IMR-90 (cell line): ENCODE measurements around the gene ADAMTS10. TPM values are rescaled to one million over a fixed set of nuclear protein-coding genes. Genes with fewer than 3 reads are reported as not detected.
"Not testable (repeated sequence)": the region's sequence is repeated elsewhere in the genome, so short reads cannot be mapped to it uniquely, and the experiment has no call there.

Source experiments
- ATAC-seq: fragments of 200-7000 bp; cut with Tn5 transposase; 2 replicates; pipeline ENCODE4 v1.9.1; 2020; ENCODE audit warnings: low read depth, mild to moderate bottlenecking, moderate library complexity
- BruUV-seq: library from RNA; stranded (reverse); fragments of 400-500 nt; replicated peaks from 2 replicates; lab custom pipeline; 2021; lab: Mats Ljungman, UMichigan
- CTCF ChIA-PET: fragments of 300-600 bp; formaldehyde crosslinking; extraction: SDS; loops from one replicate; lab custom pipeline; 2021; ENCODE audit warnings: antibody characterized with exemption; lab: Yijun Ruan, JAX
- POLR2A ChIA-PET: fragments of 300-600 bp; sonication (Branson Sonifier 250); formaldehyde crosslinking; loops from one replicate; lab custom pipeline; 2022; ENCODE audit warnings: antibody characterized with exemption; ENCODE audit not compliant: unreplicated experiment; lab: Charles Lee
- DNase-seq: peaks from one replicate; pipeline ENCODE4 v3.0.0; 2013
- H2AFZ ChIP-seq: replicated peaks from 2 replicates; pipeline ENCODE3; 2013; ENCODE audit warnings: low read length, mild to moderate bottlenecking; ENCODE audit not compliant: poor library complexity
- H2AK5ac ChIP-seq: 2 replicates; pipeline ENCODE4 v1.6.1; 2013; ENCODE audit warnings: low read depth, low read length, inconsistent platforms
- H2AK9ac ChIP-seq: replicated peaks from 2 replicates; pipeline ENCODE3; 2013; ENCODE audit warnings: mild to moderate bottlenecking, low read depth, low read length, moderate library complexity; ENCODE audit not compliant: poor library complexity
- H2BK120ac ChIP-seq: 2 replicates; pipeline ENCODE4 v1.6.1; 2013; ENCODE audit warnings: low read depth, low read length, inconsistent platforms
- H2BK15ac ChIP-seq: 3 replicates; pipeline ENCODE4 v1.6.1; 2013; ENCODE audit warnings: low read depth, low read length, inconsistent platforms
- H2BK20ac ChIP-seq: 2 replicates; pipeline ENCODE4 v1.6.1; 2013; ENCODE audit warnings: low read depth, mild to moderate bottlenecking, inconsistent platforms, low read length, moderate library complexity
- H2BK5ac ChIP-seq: 2 replicates; pipeline ENCODE4 v1.6.1; 2013; ENCODE audit warnings: mild to moderate bottlenecking, low read depth, low read length, inconsistent platforms; ENCODE audit not compliant: poor library complexity, severe bottlenecking
- H3K14ac ChIP-seq: replicated peaks from 2 replicates; pipeline ENCODE4 v1.6.1; 2013; ENCODE audit warnings: low read depth, low read length, inconsistent platforms
- H3K18ac ChIP-seq: 2 replicates; pipeline ENCODE4 v1.6.1; 2013; ENCODE audit warnings: low read depth, low read length, control low read depth
- H3K23ac ChIP-seq: 2 replicates; pipeline ENCODE4 v1.6.1; 2013; ENCODE audit warnings: low read depth, low read length, inconsistent platforms
- H3K27ac ChIP-seq: 2 replicates; pipeline ENCODE4 v1.5.1; 2013; ENCODE audit warnings: mild to moderate bottlenecking, control low read depth, low read length; ENCODE audit not compliant: insufficient read depth
- H3K27me3 ChIP-seq: 2 replicates; pipeline ENCODE4 v1.6.1; 2013; ENCODE audit warnings: low read length; ENCODE audit not compliant: control insufficient read depth, insufficient read depth
- H3K36me3 ChIP-seq: 2 replicates; pipeline ENCODE4 v1.6.1; 2013; ENCODE audit warnings: low read length, mixed read lengths; ENCODE audit not compliant: control insufficient read depth, insufficient read depth
- H3K4ac ChIP-seq: 2 replicates; pipeline ENCODE4 v1.6.1; 2013; ENCODE audit warnings: low read depth, low read length, inconsistent platforms
- H3K4me1 ChIP-seq: 2 replicates; pipeline ENCODE4 v1.6.1; 2013; ENCODE audit warnings: low read length, mixed read lengths; ENCODE audit not compliant: control insufficient read depth, insufficient read depth
- H3K4me2 ChIP-seq: 2 replicates; pipeline ENCODE4 v1.6.1; 2013; ENCODE audit warnings: low read depth, mild to moderate bottlenecking, control low read depth, low read length, moderate library complexity
- H3K4me3 ChIP-seq: 2 replicates; pipeline ENCODE4 v1.5.1; 2013; ENCODE audit warnings: low read depth, mild to moderate bottlenecking, control low read depth, low read length, moderate library complexity; ENCODE audit not compliant: insufficient read depth
- H3K56ac ChIP-seq: 2 replicates; pipeline ENCODE4 v1.6.1; 2013; ENCODE audit warnings: low read length, inconsistent platforms; ENCODE audit not compliant: insufficient read depth; ENCODE audit errors: extremely low read depth
- H3K79me1 ChIP-seq, 2 experiments: 2 replicates each; pipeline ENCODE4 v1.6.1; 2013; ENCODE audit warnings: low read length in 2 of 2, inconsistent platforms in 1 of 2, low read depth in 1 of 2
- H3K9ac ChIP-seq: 2 replicates; pipeline ENCODE4 v1.6.1; 2013; ENCODE audit warnings: low read depth, low read length, control low read depth
- H3K9me1 ChIP-seq: 2 replicates; pipeline ENCODE4 v1.6.1; 2013; ENCODE audit warnings: low read length, inconsistent platforms; ENCODE audit not compliant: insufficient read depth
- H3K9me3 ChIP-seq: 2 replicates; pipeline ENCODE4 v1.6.1; 2013; ENCODE audit warnings: low read length; ENCODE audit not compliant: control insufficient read depth, insufficient read depth
- H4K20me1 ChIP-seq: 2 replicates; pipeline ENCODE4 v1.6.1; 2013; ENCODE audit warnings: low read length, inconsistent platforms; ENCODE audit not compliant: insufficient read depth
- H4K5ac ChIP-seq: 2 replicates; pipeline ENCODE4 v1.6.1; 2013; ENCODE audit warnings: mild to moderate bottlenecking, low read depth, low read length, control low read depth
- H4K8ac ChIP-seq, 2 experiments: 2 replicates each; pipeline ENCODE4 v1.6.1; 2013; ENCODE audit warnings: low read depth in 2 of 2, low read length in 2 of 2, control low read depth in 1 of 2, inconsistent platforms in 1 of 2
- H4K91ac ChIP-seq: 2 replicates; pipeline ENCODE4 v1.6.1; 2013; ENCODE audit warnings: low read depth, low read length, inconsistent platforms; ENCODE audit not compliant: insufficient read depth
- WGBS, 2 experiments: methylation state at CpG; one replicate each; pipeline versions ENCODE4 v1.1.5 to v1.1.7; 2013; ENCODE audit warnings: missing lambda C conversion rate in 2 of 2; ENCODE audit not compliant: insufficient read length in 1 of 2; ENCODE audit errors: extremely low coverage in 2 of 2; 5-methylcytosine and 5-hydroxymethylcytosine counted together
- dilution Hi-C: fragments of 300-500 bp; cut with HindIII; formaldehyde crosslinking; loops from one replicate; pipeline ENCODE4 v1.14.3; 2018; ENCODE audit warnings: low sequenced_read_pairs; ENCODE audit not compliant: unreplicated experiment
- in situ Hi-C: fragments of 300-500 bp; cut with MboI; formaldehyde crosslinking; loops from 3 replicates; pipeline ENCODE4 v1.14.3; 2019; ENCODE audit warnings: low sequenced_read_pairs, inconsistent platforms, mixed read lengths
- intact Hi-C: fragments of 100-400 bp; cut with micrococcal nuclease; formaldehyde crosslinking; loops from 2 replicates; pipeline ENCODE4 v1.10.0; 2022
- polyA plus RNA-seq, 3 experiments: library from polyadenylated mRNA; depleted of rRNA; stranded (reverse); fragments of >200 nt; gene quantifications; 2 replicates each; pipeline ENCODE4 v1.2.3, GENCODE V29; 2012; ENCODE audit warnings: low replicate concordance in 1 of 3
- total RNA-seq: library from RNA; depleted of rRNA; stranded (reverse); fragments of >200 nt; gene quantifications from 2 replicates; pipeline ENCODE4 v1.2.3, GENCODE V29; 2012
- TF ChIP-seq, protein P1 (sequence below): fragments of 150-350 bp; IDR thresholded peaks from 2 replicates; pipeline ENCODE4 v1.6.1; 2017; ENCODE audit warnings: mild to moderate bottlenecking, antibody characterized with exemption, low read length, low read depth

ADAMTS10 gene
- total and polyA plus RNA-seq, 2 of the 4 experiments (the other 2 are of a cell fraction) = 3.4 to 11.5 TPM

DNA sequence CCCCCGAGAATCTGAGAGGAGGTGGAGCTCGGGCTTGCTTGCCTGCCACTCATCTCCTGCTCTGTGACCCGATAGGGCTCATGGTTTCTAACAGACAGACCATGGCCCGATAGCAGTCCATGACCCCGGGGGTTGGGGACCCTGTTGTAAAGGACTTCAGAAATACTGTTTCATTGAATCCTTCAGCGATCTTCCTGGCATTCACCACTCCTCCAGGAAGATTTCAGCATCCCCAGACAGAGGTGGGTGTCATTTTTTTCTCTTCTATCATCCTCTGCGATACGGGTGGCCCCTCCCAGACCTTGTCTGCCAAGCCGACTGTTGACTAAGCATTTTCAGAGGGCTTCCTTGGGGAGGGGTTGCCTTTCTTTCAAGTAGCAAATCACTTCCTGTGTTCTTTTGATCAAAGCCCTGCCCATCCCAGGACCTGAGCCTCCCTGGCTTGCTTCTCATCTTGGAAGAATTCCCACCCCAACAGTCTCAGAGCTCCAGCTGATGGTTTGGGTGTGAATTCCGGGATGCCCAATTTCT lies 35.0 kb downstream of the ADAMTS10 start (continued):
- TF ChIP-seq, protein P1, sequence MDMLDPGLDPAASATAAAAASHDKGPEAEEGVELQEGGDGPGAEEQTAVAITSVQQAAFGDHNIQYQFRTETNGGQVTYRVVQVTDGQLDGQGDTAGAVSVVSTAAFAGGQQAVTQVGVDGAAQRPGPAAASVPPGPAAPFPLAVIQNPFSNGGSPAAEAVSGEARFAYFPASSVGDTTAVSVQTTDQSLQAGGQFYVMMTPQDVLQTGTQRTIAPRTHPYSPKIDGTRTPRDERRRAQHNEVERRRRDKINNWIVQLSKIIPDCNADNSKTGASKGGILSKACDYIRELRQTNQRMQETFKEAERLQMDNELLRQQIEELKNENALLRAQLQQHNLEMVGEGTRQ = no peak

DNA sequence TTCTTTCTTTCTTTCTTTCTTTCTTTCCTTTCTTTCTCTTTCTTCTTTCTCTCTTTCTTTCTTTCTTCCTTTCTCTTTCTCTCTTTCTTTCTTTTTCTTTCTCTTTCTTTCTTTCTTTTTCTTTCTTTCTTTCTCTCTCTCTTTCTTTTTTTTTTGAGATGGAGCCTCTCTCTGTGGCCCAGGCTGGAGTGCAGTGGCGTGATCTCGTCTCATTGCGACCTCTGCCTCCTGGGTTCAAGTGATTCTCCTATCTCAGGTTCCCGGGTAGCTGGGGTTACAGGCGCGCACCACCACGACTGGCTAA lies 35.9 kb downstream of the ADAMTS10 start:
- intact Hi-C loops, dilution Hi-C loops, H2AK5ac ChIP-seq, H3K4me2 ChIP-seq, H3K9ac ChIP-seq, H2BK5ac ChIP-seq, H3K27me3 ChIP-seq, H4K91ac ChIP-seq, H3K4me3 ChIP-seq, ATAC-seq, H2BK15ac ChIP-seq, BruUV-seq, H2AK9ac ChIP-seq, CTCF ChIA-PET, POLR2A ChIA-PET, H3K36me3 ChIP-seq, H4K8ac ChIP-seq, H3K4ac ChIP-seq, H3K79me1 ChIP-seq, H3K9me3 ChIP-seq, H3K18ac ChIP-seq, H2BK20ac ChIP-seq, H2AFZ ChIP-seq, H3K23ac ChIP-seq, H3K14ac ChIP-seq, H4K5ac ChIP-seq, H2BK120ac ChIP-seq, H3K27ac ChIP-seq, DNase-seq, H4K20me1 ChIP-seq, H3K56ac ChIP-seq: not testable (repeated sequence)
- in situ Hi-C loops = loop anchor here (5.0 kb wide), 1 partner anchor 232 kb away; the partner anchor contains the start of gene KANK3
- WGBS, 2 experiments = no CpG with 5 or more reads among the region's 7 CpGs
- H3K4me1 ChIP-seq = peaks cover 10% of the 10 kb centered on the region
- peaks cover 19% of the 10 kb centered on the region for H3K9me1 ChIP-seq
